ENCODE results near the gene RTEL1.

RTEL1 gene

DNA sequence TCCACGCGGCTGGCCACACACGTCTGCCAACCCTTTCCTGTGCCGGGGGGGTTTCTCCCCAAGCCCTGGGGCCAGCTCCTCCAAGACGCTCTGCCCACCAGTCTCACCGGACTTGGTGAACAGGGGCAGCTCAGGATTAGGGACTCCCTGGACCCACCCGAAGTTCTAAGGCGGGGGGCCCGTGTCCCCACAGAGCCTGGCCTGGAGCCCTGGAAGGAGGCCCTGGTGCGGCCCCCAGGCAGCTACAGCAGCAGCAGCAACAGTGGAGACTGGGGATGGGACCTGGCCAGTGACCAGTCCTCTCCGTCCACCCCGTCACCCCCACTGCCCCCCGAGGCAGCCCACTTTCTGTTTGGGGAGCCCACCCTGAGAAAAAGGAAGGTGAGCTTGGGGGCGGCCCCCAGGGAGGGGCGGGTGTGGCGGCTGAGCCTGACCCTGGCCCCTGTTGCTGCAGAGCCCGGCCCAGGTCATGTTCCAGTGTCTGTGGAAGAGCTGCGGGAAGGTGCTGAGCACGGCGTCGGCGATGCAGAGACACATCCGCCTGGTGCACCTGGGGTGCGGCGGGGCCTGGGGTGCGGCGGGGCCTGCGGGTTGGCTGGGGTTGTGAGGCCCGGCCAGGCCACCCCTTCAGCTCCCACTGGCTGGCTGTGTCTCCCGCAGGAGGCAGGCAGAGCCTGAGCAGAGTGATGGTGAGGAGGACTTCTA, 83.7 kb downstream of the RTEL1 start:
- Histone ChIP-seq H3K27ac (ENCODE audit: low read depth, low read length) (no peak overlapping the region), H3K4ac (ENCODE audit: low read depth, low read length) (peak overlapping the region; percentile 13), H3K4me1 (ENCODE audit: control insufficient read depth in 1 of 2, insufficient read depth in 2 of 2, low read length in 2 of 2) (peaks cover 16% of the 10 kb centered on the region in 2 experiments), H3K23ac (ENCODE audit: low read length) (no peak overlapping the region), H3K79me2 (ENCODE audit: control insufficient read depth, insufficient read depth, low read length, poor library complexity) (peaks cover 7% of the 10 kb centered on the region), H2BK5ac (ENCODE audit: low read depth, low read length, poor library complexity) (peak overlapping the region; percentile 4), H2BK120ac (ENCODE audit: insufficient read depth, low read length, poor library complexity) (no peak overlapping the region), H3K9ac (ENCODE audit: low read length) (no peak overlapping the region), H3K4me3 (ENCODE audit: low read depth, low read length) (no peak overlapping the region), H2BK12ac (ENCODE audit: low read length) (no peak overlapping the region), H3K4me2 (ENCODE audit: low read length) (peak overlapping the region; percentile 61), H3K27me3 (ENCODE audit: insufficient read depth, low read length) (no peaks in the 10 kb centered on the region), H4K12ac (ENCODE audit: low read depth, low read length) (peak overlapping the region; percentile 8), H2AFZ (ENCODE audit: insufficient read depth, low read length, poor library complexity) (no peak overlapping the region), H3K14ac (ENCODE audit: low read length) (no peak overlapping the region), H3K18ac (ENCODE audit: low read length) (peak overlapping the region; percentile 66), H4K8ac (ENCODE audit: low read depth, low read length) (no peak overlapping the region), H4K91ac (ENCODE audit: low read depth, low read length) (no peak overlapping the region), H3K79me1 (ENCODE audit: low read length) (peaks cover 15% of the 10 kb centered on the region), H2AK5ac (ENCODE audit: low read length) (no peak overlapping the region), H3K36me3 (ENCODE audit: control insufficient read depth in 1 of 2, insufficient read depth in 2 of 2, low read length in 2 of 2) (peaks cover 29 to 41% of the 10 kb centered on the region in 2 experiments), H3K9me3 (ENCODE audit: insufficient read depth, low read depth, low read length) (no peaks in the 10 kb centered on the region)
- no peak for DNase-seq
- no CpG with 5 or more reads among the region's 30 CpGs for WGBS (ENCODE audit: extremely low coverage, insufficient coverage, insufficient read length)

DNA sequence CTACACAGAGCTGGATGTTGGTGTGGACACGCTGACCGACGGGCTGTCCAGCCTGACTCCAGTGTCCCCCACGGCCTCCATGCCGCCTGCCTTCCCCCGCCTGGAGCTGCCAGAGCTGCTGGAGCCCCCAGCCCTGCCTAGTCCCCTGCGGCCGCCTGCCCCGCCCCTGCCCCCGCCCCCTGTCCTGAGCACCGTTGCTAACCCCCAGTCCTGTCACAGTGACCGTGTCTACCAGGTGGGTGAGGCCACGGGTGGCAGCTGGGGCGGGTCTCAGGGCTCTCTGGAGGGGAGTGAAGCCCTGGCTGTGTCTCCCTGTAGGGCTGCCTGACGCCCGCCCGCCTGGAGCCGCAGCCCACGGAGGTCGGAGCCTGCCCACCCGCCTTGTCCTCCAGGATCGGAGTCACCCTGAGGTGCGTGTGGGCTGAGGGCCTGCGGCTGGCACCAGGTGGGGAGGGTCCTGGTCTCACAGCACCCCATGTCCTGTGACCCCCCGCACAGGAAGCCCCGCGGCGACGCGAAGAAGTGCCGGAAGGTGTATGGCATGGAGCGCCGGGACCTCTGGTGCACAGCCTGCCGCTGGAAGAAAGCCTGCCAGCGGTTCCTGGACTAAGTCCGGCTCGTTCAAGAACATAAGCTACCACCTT, 84.4 kb downstream of the RTEL1 start:
- H3K27me3 ChIP-seq (ENCODE audit: insufficient read depth, low read length) = no peaks in the 10 kb centered on the region
- H2AK5ac ChIP-seq (ENCODE audit: low read length) = no peak overlapping the region
- H3K36me3 ChIP-seq (ENCODE audit: control insufficient read depth in 1 of 2, insufficient read depth in 2 of 2, low read length in 2 of 2) = peaks cover 31 to 43% of the 10 kb centered on the region in 2 experiments
- H3K14ac ChIP-seq (ENCODE audit: low read length) = no peak overlapping the region
- no peak overlapping the region for H3K9ac ChIP-seq (ENCODE audit: low read length)
- no peak overlapping the region for H2BK5ac ChIP-seq (ENCODE audit: low read depth, low read length, poor library complexity)
- H3K9me3 ChIP-seq (ENCODE audit: insufficient read depth, low read depth, low read length) = no peaks in the 10 kb centered on the region
- no peak overlapping the region for H3K4me2 ChIP-seq (ENCODE audit: low read length)
- peaks cover 7% of the 10 kb centered on the region for H3K79me2 ChIP-seq (ENCODE audit: control insufficient read depth, insufficient read depth, low read length, poor library complexity)
- H3K4me1 ChIP-seq (ENCODE audit: control insufficient read depth in 1 of 2, insufficient read depth in 2 of 2, low read length in 2 of 2) = peaks cover 16% of the 10 kb centered on the region in 2 experiments
- WGBS (ENCODE audit: extremely low coverage, insufficient coverage, insufficient read length) = no CpG with 5 or more reads among the region's 37 CpGs
- no peak overlapping the region for H3K23ac ChIP-seq (ENCODE audit: low read length)
- no peak overlapping the region for H3K4ac ChIP-seq (ENCODE audit: low read depth, low read length)
- DNase-seq = no peak
- no peak overlapping the region for H3K4me3 ChIP-seq (ENCODE audit: low read depth, low read length)
- H2BK120ac ChIP-seq (ENCODE audit: insufficient read depth, low read length, poor library complexity) = no peak overlapping the region
- H3K18ac ChIP-seq (ENCODE audit: low read length) = no peak overlapping the region
- peaks cover 15% of the 10 kb centered on the region for H3K79me1 ChIP-seq (ENCODE audit: low read length)
- H4K8ac ChIP-seq (ENCODE audit: low read depth, low read length) = no peak overlapping the region
- no peak overlapping the region for H4K12ac ChIP-seq (ENCODE audit: low read depth, low read length)
- no peak overlapping the region for H3K27ac ChIP-seq (ENCODE audit: low read depth, low read length)
- no peak overlapping the region for H4K91ac ChIP-seq (ENCODE audit: low read depth, low read length)
- no peak overlapping the region for H2BK12ac ChIP-seq (ENCODE audit: low read length)
- H2AFZ ChIP-seq (ENCODE audit: insufficient read depth, low read length, poor library complexity) = no peak overlapping the region

DNA sequence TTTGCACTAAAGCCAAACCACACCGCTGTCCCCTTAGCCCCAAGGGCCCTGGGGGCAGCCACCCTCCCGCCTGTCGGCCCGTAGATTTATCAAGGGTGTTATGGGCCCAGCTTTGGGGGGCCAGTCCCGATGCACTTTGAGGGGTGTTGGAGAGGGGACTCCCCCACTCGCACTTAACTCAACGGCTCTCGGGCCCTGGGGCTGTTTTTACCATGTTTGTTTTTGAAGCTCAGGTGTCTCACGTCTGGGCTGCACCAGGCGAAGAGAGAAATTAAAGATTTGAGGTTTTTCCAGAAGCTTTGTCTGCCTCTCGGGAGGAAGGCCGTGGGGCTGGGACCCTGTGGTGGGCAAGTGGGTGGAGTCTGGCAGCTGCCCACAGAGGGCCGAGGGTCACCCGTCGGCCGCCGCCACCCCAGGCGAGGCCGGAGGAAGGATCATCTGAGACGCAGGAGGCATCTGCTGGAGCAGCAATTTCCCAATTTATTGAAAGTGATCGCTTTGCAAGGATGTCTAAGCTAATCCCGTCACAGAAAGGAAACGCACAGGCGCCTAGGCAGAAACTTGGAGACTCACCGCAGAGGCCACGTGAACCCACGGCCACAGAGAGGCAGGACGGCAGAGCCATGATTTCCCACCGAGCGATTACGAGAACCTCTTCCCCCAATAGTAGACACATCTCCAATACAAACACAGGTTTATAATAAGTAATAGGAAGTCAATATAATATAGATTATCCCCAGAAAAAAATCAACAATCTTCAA, 85.3 kb downstream of the RTEL1 start:
- no peak overlapping the region for H2BK5ac ChIP-seq (ENCODE audit: low read depth, low read length, poor library complexity)
- no peak overlapping the region for H3K14ac ChIP-seq (ENCODE audit: low read length)
- H3K79me1 ChIP-seq (ENCODE audit: low read length) = peaks cover 15% of the 10 kb centered on the region
- no peak overlapping the region for H3K23ac ChIP-seq (ENCODE audit: low read length)
- H2AK5ac ChIP-seq (ENCODE audit: low read length) = no peak overlapping the region
- no peak overlapping the region for H3K27ac ChIP-seq (ENCODE audit: low read depth, low read length)
- no peak for DNase-seq
- no peak overlapping the region for H4K91ac ChIP-seq (ENCODE audit: low read depth, low read length)
- no peak overlapping the region for H4K12ac ChIP-seq (ENCODE audit: low read depth, low read length)
- H4K8ac ChIP-seq (ENCODE audit: low read depth, low read length) = no peak overlapping the region
- WGBS (ENCODE audit: extremely low coverage, insufficient coverage, insufficient read length) = no CpG with 5 or more reads among the region's 31 CpGs
- no peak overlapping the region for H2BK12ac ChIP-seq (ENCODE audit: low read length)
- no peak overlapping the region for H3K4ac ChIP-seq (ENCODE audit: low read depth, low read length)
- no peak overlapping the region for H3K4me2 ChIP-seq (ENCODE audit: low read length)
- no peak overlapping the region for H3K9ac ChIP-seq (ENCODE audit: low read length)
- no peak overlapping the region for H3K18ac ChIP-seq (ENCODE audit: low read length)
- H3K36me3 ChIP-seq (ENCODE audit: control insufficient read depth in 1 of 2, insufficient read depth in 2 of 2, low read length in 2 of 2) = peaks cover 31 to 43% of the 10 kb centered on the region in 2 experiments
- peaks cover 7% of the 10 kb centered on the region for H3K79me2 ChIP-seq (ENCODE audit: control insufficient read depth, insufficient read depth, low read length, poor library complexity)
- H3K27me3 ChIP-seq (ENCODE audit: insufficient read depth, low read length) = no peaks in the 10 kb centered on the region
- peaks cover 13 to 14% of the 10 kb centered on the region in 2 experiments for H3K4me1 ChIP-seq (ENCODE audit: control insufficient read depth in 1 of 2, insufficient read depth in 2 of 2, low read length in 2 of 2)
- H2AFZ ChIP-seq (ENCODE audit: insufficient read depth, low read length, poor library complexity) = no peak overlapping the region
- H3K4me3 ChIP-seq (ENCODE audit: low read depth, low read length) = no peak overlapping the region
- no peaks in the 10 kb centered on the region for H3K9me3 ChIP-seq (ENCODE audit: insufficient read depth, low read depth, low read length)
- H2BK120ac ChIP-seq (ENCODE audit: insufficient read depth, low read length, poor library complexity) = no peak overlapping the region

DNA sequence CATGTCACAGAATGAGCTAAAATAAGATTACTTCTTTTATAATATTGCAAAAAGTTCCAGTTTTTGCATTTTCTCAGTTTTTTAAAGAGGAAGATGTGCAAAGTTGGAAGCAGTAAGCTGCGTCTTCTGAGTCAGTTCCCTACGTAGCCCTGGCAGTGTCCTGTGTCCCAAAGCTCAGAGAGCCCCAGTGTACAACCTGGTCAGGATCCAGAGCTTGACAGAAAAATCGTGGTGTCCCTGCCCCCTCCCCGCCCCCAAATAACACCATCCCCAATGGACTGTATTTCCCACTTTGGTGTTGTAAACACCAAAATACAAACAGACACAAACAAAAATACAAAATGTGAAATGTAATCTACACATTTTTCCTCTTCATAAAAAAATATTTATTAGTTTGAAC, 86.0 kb downstream of the RTEL1 start:
- Histone ChIP-seq H3K4me3 (ENCODE audit: low read depth, low read length) (no peak overlapping the region), H3K4me2 (ENCODE audit: low read length) (no peak overlapping the region), H3K27ac (ENCODE audit: low read depth, low read length) (no peak overlapping the region), H3K4me1 (ENCODE audit: control insufficient read depth in 1 of 2, insufficient read depth in 2 of 2, low read length in 2 of 2) (peaks cover 8 to 10% of the 10 kb centered on the region in 2 experiments), H4K91ac (ENCODE audit: low read depth, low read length) (no peak overlapping the region), H3K18ac (ENCODE audit: low read length) (no peak overlapping the region), H3K79me1 (ENCODE audit: low read length) (peaks cover 13% of the 10 kb centered on the region), H3K9me3 (ENCODE audit: insufficient read depth, low read depth, low read length) (no peaks in the 10 kb centered on the region), H4K12ac (ENCODE audit: low read depth, low read length) (no peak overlapping the region), H3K27me3 (ENCODE audit: insufficient read depth, low read length) (no peaks in the 10 kb centered on the region), H3K9ac (ENCODE audit: low read length) (no peak overlapping the region), H3K4ac (ENCODE audit: low read depth, low read length) (no peak overlapping the region), H2AFZ (ENCODE audit: insufficient read depth, low read length, poor library complexity) (no peak overlapping the region), H3K79me2 (ENCODE audit: control insufficient read depth, insufficient read depth, low read length, poor library complexity) (peaks cover 7% of the 10 kb centered on the region), H3K36me3 (ENCODE audit: control insufficient read depth in 1 of 2, insufficient read depth in 2 of 2, low read length in 2 of 2) (peaks cover 34 to 43% of the 10 kb centered on the region in 2 experiments), H2BK5ac (ENCODE audit: low read depth, low read length, poor library complexity) (no peak overlapping the region), H2AK5ac (ENCODE audit: low read length) (no peak overlapping the region), H2BK120ac (ENCODE audit: insufficient read depth, low read length, poor library complexity) (no peak overlapping the region), H3K23ac (ENCODE audit: low read length) (no peak overlapping the region), H2BK12ac (ENCODE audit: low read length) (no peak overlapping the region), H4K8ac (ENCODE audit: low read depth, low read length) (no peak overlapping the region), H3K14ac (ENCODE audit: low read length) (no peak overlapping the region)
- no CpG with 5 or more reads among the region's 4 CpGs for WGBS (ENCODE audit: extremely low coverage, insufficient coverage, insufficient read length)
- no peak for DNase-seq

All from trophoblast cell (in vitro differentiated cells and primary cell).